GM20431 (cell line): ENCODE data around the gene PRKCD.

Source experiments
- in situ Hi-C: fragments of 300-500 bp; cut with MseI, MboI; formaldehyde crosslinking; loops from one replicate; pipeline ENCODE4 v1.15.0; 2020; ENCODE audit warnings: low sequenced_read_pairs; ENCODE audit not compliant: unreplicated experiment

Gene PRKCD

GRCh38 chr3:53160660-53161449 is at the start of gene PRKCD:
Gene PRKCD, plus strand, starts transcription at chr3:53161209. Its CDS starts 17,214 bp downstream, at chr3:53178423.
- in situ Hi-C loops = no loop called here

DNA sequence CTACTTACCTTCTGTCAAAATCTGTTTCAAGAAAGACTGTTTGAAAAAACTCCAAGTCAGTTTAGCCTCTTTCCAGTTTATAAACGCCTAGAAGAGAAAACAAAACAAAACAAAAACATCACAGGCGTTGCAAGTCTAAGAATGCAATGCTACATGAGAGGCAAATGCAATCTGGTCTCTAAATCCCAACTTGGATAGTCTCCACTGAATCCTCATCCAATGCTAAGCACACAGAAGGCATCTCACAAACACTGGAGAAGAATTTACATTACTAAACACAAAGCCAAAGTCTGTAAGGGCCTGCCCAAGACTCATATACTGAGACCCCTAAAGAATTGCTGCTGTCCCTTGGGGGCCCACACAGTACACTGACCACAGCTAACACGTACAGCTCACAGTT is 49.2 kb upstream of the PRKCD start:
- in situ Hi-C loops = no loop called here

DNA sequence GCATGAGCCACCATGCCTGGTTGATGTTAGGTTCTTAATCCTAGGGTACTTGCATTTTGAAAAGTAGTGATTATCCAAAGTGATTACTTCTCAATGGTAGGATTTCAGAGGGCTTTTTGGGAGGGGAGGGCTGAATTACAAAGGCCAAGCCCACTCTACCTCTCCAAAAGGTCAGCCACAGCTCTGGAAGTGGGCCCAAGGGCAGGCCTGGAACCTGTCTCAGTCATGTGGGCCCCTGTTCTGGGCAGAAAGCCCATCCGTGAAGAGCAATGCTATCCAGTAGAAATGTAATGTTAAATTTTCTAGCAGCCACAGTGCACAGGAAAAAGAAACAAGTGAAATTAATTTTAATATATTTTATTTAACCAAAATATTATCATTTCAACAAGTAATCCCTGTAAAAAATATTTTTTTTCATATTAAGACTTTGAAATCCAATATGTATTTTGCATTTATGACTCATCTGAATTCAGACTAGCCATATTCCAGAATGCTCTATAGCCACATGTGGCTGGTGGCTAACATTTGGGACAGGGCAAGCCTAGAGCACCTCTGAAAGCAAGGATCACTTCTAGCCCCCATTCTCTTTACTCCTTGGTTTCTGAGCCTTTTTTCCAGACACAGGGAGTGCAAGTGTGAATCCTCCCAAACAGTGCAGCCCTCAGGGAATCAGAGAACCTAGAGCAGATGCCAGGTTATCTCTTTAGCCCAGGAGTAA is 47.6 kb upstream of the PRKCD start:
- in situ Hi-C loops = no loop called here

DNA sequence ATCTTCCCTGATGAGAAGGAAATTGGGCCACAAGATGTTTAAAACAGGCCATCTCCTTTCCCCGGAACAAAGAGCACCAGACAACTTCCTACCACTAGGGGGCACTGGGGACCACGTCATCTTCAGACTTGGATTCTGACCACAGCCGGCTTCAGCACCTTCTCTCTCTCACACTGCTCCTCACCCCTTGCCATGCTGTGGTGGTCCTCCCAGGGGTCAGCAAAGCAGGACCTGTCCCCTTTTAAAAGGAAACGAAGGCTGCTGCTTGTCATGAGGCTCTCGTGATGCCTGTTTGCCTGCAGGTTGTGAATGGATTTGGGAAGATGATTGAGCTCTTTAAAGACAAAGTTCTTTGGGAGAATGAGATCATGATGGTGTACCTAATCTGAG is 47.0 kb upstream of the PRKCD start:
- in situ Hi-C loops = no loop called here

- in situ Hi-C loops = no loop called here
These were observed 46.5 kb upstream of the PRKCD start for GRCh38 chr3:53114412-53115074.

- in situ Hi-C loops = no loop called here
These were observed 44.1 kb upstream of the PRKCD start for GRCh38 chr3:53116956-53117355.

DNA sequence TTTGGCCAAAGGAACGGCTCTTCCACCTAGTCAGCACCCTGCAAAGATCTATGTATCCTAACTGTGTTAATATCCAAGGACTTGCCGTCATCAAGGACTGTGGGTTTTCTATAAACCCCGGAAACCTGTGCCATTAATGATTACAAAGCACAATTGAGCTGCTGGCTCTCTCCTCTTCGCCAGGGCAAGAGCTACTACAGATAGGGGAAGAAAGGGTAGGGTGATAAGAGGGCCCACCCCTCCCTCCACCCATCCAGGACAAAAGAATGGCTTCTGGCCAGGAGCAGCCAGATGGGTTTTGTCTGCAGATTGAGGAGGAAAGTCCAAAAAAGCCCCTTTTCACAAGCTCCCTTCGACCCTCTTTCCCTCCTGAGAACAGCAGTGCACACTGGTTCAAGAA is 40.7 kb upstream of the PRKCD start:
- in situ Hi-C loops = no loop called here

- in situ Hi-C loops = no loop called here
These were observed 38.6 kb upstream of the PRKCD start for GRCh38 chr3:53122255-53122932.

GRCh38 chr3:53122933-53123305 is 38.1 kb upstream of the PRKCD start:
- in situ Hi-C loops = no loop called here

- in situ Hi-C loops = no loop called here
These were observed 37.5 kb upstream of the PRKCD start for GRCh38 chr3:53123510-53123909.

DNA sequence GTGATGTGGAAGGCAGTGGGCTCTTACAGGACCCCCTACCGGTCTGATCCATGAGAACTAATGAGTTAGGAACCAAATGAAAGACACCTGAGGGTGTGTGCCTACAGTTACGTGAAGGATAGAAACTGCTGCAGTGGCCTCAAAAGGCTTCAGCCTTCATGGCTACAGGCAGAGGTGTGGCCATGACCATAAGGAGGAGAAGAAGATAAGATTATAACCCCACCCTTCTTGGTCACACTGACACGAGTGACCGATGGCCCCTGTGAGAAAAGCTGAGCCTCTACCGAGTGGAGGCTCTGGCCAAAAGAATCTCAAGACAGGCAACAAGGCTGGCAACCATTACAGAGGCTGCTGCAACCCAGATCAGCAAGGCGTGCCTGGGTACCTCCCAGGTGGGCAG is 37.1 kb upstream of the PRKCD start:
- in situ Hi-C loops = no loop called here

DNA sequence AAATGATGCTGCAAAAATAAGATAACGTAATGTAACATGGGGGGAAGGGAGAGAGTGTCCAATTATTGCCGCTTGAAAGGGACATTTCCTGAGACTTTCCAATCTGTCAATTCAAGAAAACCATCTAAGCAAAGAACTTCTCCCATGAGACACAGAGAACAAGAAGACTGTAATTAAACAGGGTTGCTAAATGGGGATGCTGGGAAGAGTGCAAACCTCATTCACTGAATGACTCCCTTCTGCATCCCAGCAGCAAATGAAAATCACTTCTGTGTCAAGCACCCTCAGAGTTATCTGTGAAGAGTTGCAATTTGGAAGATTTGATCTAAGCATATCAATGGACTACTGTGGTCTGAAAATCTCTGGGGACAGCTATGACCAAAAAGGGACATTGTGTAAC is 34.4 kb upstream of the PRKCD start:
- in situ Hi-C loops = no loop called here

DNA sequence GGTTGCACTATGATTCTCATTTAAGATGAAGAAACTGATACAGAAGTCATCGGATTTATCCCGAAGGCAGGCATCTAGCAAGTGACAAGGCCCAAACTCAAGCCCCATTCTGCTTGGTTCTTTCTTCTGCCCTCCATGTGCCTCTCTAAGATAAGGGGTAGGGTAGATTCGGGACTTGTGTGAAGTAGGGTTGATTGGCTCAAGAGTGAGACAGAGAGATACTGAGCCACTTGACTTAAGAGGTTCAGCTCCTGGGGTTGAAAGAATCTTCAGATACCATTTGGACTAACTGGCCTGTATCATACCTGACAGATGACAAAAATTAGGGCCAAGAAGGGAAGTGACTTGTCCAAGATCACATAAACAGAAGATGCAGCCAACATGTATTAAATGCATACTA is 31.7 kb upstream of the PRKCD start:
- in situ Hi-C loops = no loop called here

GRCh38 chr3:53130179-53131061 is 30.6 kb upstream of the PRKCD start, which contains the start of gene RFT1:
Gene RFT1, minus strand, starts transcription at chr3:53130435. Its CDS starts 35 bp downstream, at chr3:53130400.
- in situ Hi-C loops = loop anchor here (10.0 kb wide), 1 partner anchor 64 kb away; no protein-coding TSS in a partner anchor

GRCh38 chr3:53131096-53131495 is 29.9 kb upstream of the PRKCD start:
- in situ Hi-C loops = loop anchor here (10.0 kb wide), 1 partner anchor 64 kb away; no protein-coding TSS in a partner anchor

DNA sequence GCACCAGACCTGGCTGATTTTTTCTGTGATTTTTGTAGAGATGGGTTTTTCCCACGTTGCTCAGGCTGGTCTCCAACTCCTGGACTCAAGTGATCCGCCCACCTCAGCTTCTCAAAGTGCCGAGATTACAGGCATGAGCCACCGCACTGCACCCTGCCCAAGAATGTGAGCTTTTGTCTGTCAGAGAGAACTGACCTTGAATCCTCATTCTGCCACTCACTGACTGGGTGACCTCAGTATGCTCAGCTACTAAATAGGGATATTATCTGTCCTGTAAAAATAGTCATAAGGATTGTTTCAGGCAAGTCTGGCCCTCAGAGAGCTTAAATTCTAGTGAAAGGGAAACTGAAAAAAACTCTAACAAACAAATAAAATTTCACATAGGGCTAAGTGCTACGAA is 28.7 kb upstream of the PRKCD start:
- in situ Hi-C loops = loop anchor here (10.0 kb wide), 1 partner anchor 62 kb away; no protein-coding TSS in a partner anchor

GRCh38 chr3:53134631-53135232 is 26.3 kb upstream of the PRKCD start:
- in situ Hi-C loops = loop anchor here (10.0 kb wide), 1 partner anchor 60 kb away; no protein-coding TSS in a partner anchor

- in situ Hi-C loops = loop anchor here (10.0 kb wide), 1 partner anchor 58 kb away; no protein-coding TSS in a partner anchor
These were observed 23.8 kb upstream of the PRKCD start for GRCh38 chr3:53137221-53137620.
